ENCODE measurements around the gene MED12L.
"Not testable (repeated sequence)": the region's sequence is repeated elsewhere in the genome, so short reads cannot be mapped to it uniquely, and the experiment has no call there.

Gene MED12L

DNA sequence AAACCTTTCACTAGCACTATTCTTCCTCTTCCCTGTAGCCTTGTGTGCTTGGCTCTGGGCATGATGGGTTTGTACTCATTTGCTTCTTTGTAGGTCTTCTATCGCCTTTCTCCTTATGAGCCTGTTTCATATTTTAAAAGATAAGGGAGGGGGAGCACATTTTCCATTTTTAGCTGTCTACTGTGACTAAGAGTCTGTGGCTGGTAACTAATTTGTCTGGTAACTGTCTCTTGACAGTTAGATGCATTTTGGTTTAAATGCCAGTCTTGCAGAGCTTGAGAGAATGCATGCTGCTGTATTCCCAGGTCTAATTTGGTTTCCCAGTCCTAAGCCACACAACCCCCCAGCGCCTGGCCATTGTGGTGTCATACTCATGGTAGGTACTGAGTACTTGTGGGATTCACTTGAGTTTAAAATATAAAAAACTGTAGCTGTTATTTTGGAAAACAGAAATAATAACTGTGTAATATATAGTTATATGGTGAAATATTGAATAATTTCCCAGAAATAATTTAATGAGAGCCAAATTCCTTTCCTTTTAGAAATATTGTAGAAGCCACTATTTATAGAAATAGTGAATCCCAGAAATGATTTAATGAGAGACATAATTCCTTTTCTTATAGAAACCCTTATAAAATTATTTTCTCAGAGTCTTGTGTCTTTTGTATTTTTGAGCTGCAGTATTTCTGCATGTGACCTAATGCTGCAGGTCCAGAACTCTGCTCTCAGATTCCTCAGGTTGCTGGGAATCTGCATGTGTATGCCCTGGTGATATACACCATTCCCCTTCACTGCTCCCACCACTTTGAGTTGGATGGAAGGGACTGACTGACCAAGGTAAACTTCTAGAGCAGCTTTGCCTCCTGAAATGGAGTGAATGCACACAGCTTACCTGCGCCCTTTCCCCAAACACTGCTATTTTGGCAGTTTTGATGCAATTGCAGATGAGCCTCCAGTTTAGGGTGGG is 131.5 kb downstream of the MED12L start:
- no peak for DNase-seq

DNA sequence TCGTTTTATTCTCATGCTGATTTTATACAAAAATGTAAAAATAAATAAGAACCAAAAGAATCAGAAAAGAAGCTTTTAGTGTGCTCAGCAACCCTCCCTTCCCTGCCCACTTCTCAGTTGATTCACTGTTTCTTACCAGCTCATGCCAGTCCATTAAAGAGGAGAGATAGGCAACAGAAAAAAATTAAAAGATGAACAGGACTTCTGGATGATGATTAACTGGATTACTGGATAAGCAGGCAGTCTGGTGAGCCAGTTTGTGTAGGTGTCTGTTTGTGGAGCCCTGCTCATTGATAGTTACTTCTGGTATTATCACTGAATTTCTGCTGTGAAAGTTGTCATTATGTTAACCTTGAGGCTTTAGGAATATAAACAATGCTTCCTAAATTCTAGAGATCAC is 132.7 kb downstream of the MED12L start:
- DNase-seq: no peak

DNA sequence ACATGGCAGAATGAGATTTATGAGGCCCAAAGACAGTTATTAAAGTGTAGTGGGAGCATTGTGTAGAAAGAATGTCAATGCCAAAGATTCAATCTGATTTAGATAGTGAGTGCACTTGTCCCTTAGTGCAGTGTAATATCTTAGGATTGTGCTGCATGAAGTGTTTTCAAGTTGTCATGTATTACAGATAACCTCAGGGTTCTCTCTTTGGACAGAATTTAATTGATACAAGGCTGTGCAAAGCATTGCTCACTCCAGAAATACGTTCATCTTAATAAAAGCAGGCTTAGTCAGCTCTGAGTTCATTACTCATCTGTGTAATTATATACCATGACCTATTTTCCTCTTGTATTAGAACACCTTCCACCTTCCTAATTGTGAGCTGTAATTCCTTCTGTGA is 133.6 kb downstream of the MED12L start:
- DNase-seq: no peak

GRCh38 chr3:151224268-151224866 is 138.9 kb downstream of the MED12L start:
- DNase-seq: no peak

DNA sequence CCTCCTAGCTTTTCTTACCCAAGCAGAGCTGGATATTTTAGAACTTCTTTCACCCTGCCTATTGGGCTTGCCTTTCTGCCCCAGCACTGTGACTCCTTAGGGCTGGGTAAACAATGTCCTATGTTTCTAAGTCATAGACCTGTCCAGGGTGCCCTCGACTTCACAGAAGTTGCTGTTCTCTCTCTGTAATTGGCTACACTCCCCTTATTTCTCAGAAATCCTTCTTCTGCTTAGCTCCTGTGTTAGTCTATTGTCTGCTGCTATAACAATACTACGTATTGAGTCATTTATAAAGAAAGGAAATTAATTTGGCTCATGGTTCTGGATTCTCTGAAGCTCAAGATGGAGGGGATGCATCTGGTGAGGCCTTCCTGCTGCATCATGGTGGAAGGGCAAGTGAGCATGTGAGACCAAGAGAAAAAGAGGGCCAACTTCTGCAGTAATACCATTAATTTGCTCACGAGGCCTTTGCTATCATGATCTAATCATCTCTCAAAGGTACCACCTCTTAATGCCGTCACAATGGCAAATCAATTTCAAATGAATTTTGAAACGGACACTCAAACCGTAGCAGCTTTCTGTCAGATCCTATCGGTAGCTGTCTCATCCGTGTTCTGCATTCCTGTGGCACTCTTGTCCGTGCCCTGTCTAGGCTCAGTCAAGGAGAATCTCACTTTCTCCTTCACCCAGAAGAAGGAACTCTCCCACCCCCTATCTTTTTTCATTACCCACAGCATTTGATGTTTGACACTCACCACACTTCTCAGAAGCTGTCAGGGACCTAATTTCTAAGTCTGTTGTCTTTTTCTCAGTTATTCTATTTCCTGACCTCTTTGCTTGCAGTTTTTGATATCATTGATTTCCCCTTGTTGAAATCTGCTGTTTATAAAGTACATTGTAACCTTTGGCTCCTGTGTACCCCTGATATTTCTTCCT is 139.8 kb downstream of the MED12L start:
- DNase-seq: no peak

GRCh38 chr3:151226088-151226563 is 140.7 kb downstream of the MED12L start:
- DNase-seq: no peak

DNA sequence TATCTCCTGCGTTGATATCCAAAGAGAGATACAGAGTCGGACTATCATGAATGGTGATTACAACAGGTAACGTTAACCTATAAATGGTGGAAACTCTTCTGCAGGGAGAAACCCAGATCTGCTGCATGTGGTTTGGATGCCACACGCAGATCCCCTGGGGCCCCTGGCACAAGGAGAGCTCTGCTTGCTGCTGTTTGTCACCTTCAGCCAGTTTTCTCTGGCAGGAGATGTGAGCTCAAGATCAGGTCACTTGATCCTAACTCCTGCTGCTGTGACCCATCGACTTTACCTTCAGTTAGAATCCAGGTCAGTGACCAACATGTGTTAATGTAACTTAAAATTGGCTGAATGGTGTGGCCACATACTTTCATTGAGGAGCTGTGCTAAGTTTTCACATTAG is 141.4 kb downstream of the MED12L start:
- no peak for DNase-seq

DNA sequence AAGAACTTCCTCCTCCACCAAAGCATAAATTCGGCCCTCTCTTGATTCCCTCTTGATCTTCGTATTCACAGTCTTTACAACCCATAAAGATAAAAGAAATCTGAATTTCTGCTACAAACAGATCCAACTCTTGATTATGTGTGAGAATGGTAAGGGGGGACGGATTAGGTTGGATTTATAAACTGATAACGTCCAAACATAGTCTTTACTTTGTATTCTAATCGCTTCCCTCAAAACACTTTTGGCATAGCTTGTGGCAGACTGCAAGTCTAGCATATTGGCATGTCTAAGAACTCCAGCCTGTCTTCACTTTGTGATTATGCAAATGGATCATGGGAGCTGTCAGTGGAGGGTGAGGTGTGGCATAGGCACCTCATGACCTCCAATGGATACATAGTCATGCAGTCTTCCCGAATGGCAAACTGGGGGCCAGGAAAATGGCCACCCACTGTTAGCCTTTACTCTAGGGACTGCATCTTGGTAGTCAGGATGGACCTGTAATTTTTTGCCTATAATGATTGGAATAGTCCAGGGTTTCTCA is 141.9 kb downstream of the MED12L start:
- no peak for DNase-seq

DNA sequence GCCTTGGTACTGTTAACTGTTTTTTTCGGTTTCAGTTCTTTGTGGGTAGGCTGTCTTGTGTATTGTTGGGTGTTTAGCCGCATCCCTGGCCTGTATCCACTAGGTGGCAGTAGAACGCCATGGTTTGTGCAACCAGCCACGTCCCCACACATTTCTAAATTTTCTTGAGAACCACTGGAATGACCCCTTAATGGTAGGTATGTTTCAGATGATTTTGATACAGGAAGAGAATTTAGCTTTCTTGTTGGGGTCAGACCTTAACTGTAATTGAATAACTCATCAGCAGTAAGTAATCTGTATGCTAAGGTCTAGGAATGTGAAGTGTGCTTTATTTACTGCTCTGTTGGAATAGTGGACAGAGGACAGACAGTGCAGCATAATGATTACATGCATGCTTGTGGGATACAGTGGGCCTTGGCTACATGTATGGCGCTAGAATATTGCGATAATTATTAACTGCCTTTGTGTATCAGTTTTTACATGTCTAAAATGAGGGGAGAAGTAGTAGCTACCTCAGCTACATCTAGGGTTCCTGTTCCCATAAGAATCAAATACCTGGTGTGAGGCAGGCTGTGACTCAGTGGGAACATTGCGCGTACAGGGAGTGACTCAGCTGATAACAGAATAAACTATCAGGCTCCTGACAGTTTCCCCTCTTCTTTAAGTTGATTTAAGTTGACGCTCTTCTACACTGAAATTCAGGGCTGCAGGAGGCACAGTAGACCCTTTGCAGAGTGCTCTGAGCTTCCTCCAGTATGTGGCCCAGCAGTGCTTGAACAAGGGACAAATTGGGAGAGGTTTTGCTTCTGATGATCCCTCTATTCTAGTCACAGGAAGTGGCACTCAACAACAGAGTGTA is 142.6 kb downstream of the MED12L start:
- DNase-seq: peak; percentile 90

GRCh38 chr3:151228666-151229040 is 143.2 kb downstream of the MED12L start:
- DNase-seq: no peak

DNA sequence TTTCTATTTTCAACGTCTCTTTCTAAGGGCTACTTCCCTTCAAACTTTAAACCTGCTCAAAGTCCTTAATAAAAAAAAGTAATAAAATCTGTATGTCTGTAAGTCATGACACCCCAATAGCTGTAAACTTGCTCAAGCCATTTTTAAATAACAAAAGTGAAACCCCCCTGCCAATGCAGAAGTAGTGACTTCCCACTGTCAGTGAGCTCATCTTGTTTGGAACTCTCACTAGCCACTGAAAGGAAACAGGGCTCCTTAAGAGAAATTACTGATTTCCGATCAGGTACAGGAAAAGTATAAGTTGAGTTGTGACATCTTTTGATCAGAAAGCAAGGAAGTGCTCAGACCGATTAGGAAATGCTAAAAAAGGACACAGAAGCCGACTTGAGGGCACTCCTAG is 145.2 kb downstream of the MED12L start:
- no peak for DNase-seq

DNA sequence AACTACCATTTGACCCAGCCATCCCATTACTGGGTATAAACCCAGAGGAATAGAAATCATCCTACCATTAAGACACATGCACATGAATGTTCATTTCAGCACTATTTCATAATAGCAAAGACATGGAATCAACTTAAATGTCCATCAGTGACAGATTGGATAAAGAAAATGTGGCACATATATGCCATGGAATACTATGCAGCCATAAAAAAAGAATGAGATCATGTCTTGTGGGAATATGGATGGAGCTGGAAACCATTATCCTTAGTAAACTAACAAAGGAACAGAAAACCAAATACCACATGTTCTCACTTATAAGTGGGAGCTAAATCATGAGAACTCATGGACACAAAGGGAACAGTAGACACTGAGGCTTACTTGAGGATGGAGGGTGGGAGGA is 146.9 kb downstream of the MED12L start:
- DNase-seq: not testable (repeated sequence)

- no peak for DNase-seq
These were observed 147.5 kb downstream of the MED12L start for GRCh38 chr3:151232991-151233390.

- DNase-seq: no peak
These were observed 149.4 kb downstream of the MED12L start for GRCh38 chr3:151234825-151235224.

- no peak for DNase-seq
These were observed 150.9 kb downstream of the MED12L start for GRCh38 chr3:151236316-151236715.

DNA sequence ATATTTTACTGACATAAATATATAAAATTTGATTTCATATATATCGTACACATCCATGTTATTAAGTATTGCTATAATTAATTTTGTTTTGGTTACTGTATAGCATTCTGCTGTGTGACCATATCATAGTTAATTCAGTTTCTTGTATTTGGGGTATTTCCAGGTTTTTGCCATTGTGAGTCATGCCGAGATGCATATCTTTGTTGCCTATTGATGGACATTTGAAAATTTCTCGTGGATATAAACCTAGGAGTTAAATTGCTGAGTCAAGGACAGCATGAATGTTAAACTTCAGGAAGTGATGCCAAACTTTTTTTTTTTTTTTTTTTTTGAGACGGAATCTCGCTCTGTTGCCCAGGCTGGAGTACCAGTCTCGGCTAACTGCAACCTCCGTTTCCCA is 151.3 kb downstream of the MED12L start:
- no peak for DNase-seq

DNA sequence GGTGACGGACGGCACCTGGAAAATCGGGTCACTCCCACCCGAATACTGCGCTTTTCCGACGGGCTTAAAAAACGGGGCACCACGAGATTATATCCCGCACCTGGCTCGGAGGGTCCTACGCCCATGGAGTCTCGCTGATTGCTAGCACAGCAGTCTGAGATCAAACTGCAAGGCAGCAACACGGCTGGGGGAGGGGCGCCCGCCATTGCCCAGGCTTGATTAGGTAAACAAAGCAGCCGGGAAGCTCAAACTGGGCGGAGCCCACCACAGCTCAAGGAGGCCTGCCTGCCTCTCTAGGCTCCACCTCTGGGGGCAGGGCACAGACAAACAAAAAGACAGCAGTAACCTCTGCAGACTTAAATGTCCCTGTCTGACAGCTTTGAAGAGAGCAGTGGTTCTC is 156.5 kb downstream of the MED12L start:
- DNase-seq: not testable (repeated sequence)

- no peak for DNase-seq
These were observed 163.4 kb downstream of the MED12L start for GRCh38 chr3:151248772-151249337.

DNA sequence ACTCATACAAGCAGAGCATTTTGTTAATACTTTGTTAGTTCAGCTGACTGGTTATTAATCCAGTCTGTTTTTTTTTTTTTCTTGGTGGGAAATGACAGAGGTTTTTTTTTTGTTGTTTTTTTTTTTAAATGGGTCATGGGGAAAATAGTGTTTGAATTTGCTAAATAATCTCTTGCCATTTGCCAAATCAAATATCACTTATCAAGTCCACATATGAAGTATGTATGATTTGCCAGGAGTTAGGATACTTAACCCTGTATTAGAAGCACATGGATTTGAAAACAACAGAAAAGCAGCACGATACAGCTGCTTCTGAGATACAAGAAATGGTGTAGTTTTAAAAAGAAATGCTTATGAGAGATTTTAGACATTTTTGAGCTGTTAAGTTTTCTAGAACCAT is 171.3 kb downstream of the MED12L start:
- DNase-seq: no peak

GRCh38 chr3:151259664-151260063 is 174.2 kb downstream of the MED12L start:
- no peak for DNase-seq

DNA sequence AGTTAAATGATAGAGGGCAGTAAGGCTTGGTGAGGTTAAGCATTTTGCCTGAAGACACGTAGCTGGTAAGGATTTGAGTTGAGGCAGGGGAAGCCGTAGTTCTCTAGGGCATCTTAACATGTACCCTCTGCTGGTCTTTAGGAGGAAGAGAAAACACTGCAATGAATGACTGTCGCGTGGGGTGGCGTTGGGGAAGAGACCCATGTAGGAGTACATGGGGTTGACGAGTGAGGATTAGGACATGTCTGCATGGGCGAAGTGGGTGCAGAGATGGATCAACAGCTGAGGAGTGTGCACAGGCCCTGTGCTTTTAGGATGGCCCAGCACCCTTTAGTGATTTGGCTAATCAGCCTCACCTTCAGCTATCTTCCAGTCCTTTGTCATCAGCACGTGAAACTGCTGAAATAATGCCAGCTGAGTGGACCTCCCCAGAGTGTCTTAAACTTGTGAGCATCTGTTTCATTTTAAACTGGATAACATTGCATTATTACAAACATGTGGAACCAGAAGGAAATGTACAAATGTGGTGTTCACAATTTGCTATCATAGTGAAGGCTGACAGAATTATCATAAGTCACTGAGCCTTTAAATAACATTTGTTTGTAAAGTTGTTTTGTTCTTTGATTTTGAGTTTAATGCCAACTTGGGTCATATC is 177.5 kb downstream of the MED12L start:
- DNase-seq: no peak
